ENCODE data around the gene CMIP.

CMIP gene

GRCh38 chr16:81457326-81458133, 12.9 kb downstream of the CMIP start:
- Mint-ChIP-seq H3K27me3 (no peaks in the 10 kb centered on the region), H3K9me3 (no peaks in the 10 kb centered on the region), H3K4me1 (peaks cover 22% of the 10 kb centered on the region), H3K36me3 (peaks cover 29% of the 10 kb centered on the region), H3K27ac (no peak overlapping the region), H3K4me3 (no peak overlapping the region)
- CTCF ChIA-PET = no interaction called here
- DNase-seq = no peak

- H3K27ac Mint-ChIP-seq = no peak overlapping the region
- DNase-seq = no peak
- no peaks in the 10 kb centered on the region for H3K9me3 Mint-ChIP-seq
- peaks cover 16% of the 10 kb centered on the region for H3K4me1 Mint-ChIP-seq
- CTCF ChIA-PET = no interaction called here
- H3K27me3 Mint-ChIP-seq = no peaks in the 10 kb centered on the region
- H3K36me3 Mint-ChIP-seq = peaks cover 31% of the 10 kb centered on the region
- H3K4me3 Mint-ChIP-seq = no peak overlapping the region
Measured at GRCh38 chr16:81458149-81458669, 13.6 kb downstream of the CMIP start.

- peaks cover 16% of the 10 kb centered on the region for H3K4me1 Mint-ChIP-seq
- no peak overlapping the region for H3K27ac Mint-ChIP-seq
- peaks cover 31% of the 10 kb centered on the region for H3K36me3 Mint-ChIP-seq
- DNase-seq = no peak
- H3K4me3 Mint-ChIP-seq = no peak overlapping the region
- no peaks in the 10 kb centered on the region for H3K9me3 Mint-ChIP-seq
- no peaks in the 10 kb centered on the region for H3K27me3 Mint-ChIP-seq
- CTCF ChIA-PET = no interaction called here
Measured at GRCh38 chr16:81458827-81459598, 14.4 kb downstream of the CMIP start.

GRCh38 chr16:81460075-81460474, 15.5 kb downstream of the CMIP start:
- H3K27ac Mint-ChIP-seq = no peak overlapping the region
- CTCF ChIA-PET = no interaction called here

GRCh38 chr16:81461243-81461642, 16.6 kb downstream of the CMIP start:
- Mint-ChIP-seq H3K36me3 (peaks cover 32% of the 10 kb centered on the region), H3K4me1 (peaks cover 25% of the 10 kb centered on the region), H3K9me3 (no peaks in the 10 kb centered on the region), H3K4me3 (no peak overlapping the region), H3K27me3 (no peaks in the 10 kb centered on the region), H3K27ac (no peak overlapping the region)
- no peak for DNase-seq
- CTCF ChIA-PET = no interaction called here

More at GRCh38 chr16:81460075-81460474, 15.5 kb downstream of the CMIP start:
- Mint-ChIP-seq H3K4me3 (no peak overlapping the region), H3K9me3 (no peaks in the 10 kb centered on the region), H3K4me1 (peaks cover 24% of the 10 kb centered on the region), H3K27me3 (no peaks in the 10 kb centered on the region), H3K36me3 (peaks cover 33% of the 10 kb centered on the region)
- no peak for DNase-seq

GRCh38 chr16:81461766-81462165, 17.2 kb downstream of the CMIP start:
- H3K27me3 Mint-ChIP-seq = no peaks in the 10 kb centered on the region
- H3K27ac Mint-ChIP-seq = no peak overlapping the region
- DNase-seq = no peak
- peaks cover 29% of the 10 kb centered on the region for H3K4me1 Mint-ChIP-seq
- CTCF ChIA-PET = no interaction called here
- H3K36me3 Mint-ChIP-seq = peaks cover 27% of the 10 kb centered on the region
- no peaks in the 10 kb centered on the region for H3K9me3 Mint-ChIP-seq
- no peak overlapping the region for H3K4me3 Mint-ChIP-seq

GRCh38 chr16:81462683-81463082, 18.1 kb downstream of the CMIP start:
- H3K4me1 Mint-ChIP-seq = peaks cover 29% of the 10 kb centered on the region
- H3K36me3 Mint-ChIP-seq = peaks cover 23% of the 10 kb centered on the region
- CTCF ChIA-PET = interaction anchor here (1.8 kb wide), 1 partner anchor 10 kb away, joined by 4 read pairs; no protein-coding TSS in a partner anchor
- no peak for DNase-seq
- H3K4me3 Mint-ChIP-seq = no peak overlapping the region
- peak overlapping the region; percentile 28 for H3K27ac Mint-ChIP-seq
- no peaks in the 10 kb centered on the region for H3K27me3 Mint-ChIP-seq
- no peaks in the 10 kb centered on the region for H3K9me3 Mint-ChIP-seq

GRCh38 chr16:81463296-81463890, 18.8 kb downstream of the CMIP start:
- Mint-ChIP-seq H3K4me1 (peaks cover 35% of the 10 kb centered on the region), H3K4me3 (no peak overlapping the region), H3K36me3 (peaks cover 23% of the 10 kb centered on the region), H3K27me3 (no peaks in the 10 kb centered on the region), H3K27ac (no peak overlapping the region), H3K9me3 (no peaks in the 10 kb centered on the region)
- CTCF ChIA-PET = interaction anchor here (1.8 kb wide), 1 partner anchor 11 kb away, joined by 4 read pairs; no protein-coding TSS in a partner anchor
- DNase-seq = no peak

GRCh38 chr16:81464279-81464678, 19.7 kb downstream of the CMIP start:
- Mint-ChIP-seq H3K9me3 (no peaks in the 10 kb centered on the region), H3K27ac (no peak overlapping the region), H3K4me3 (no peak overlapping the region), H3K36me3 (peaks cover 19% of the 10 kb centered on the region), H3K27me3 (no peaks in the 10 kb centered on the region), H3K4me1 (peaks cover 44% of the 10 kb centered on the region)
- CTCF ChIA-PET = interaction anchor here (1.8 kb wide), 1 partner anchor 12 kb away, joined by 4 read pairs; no protein-coding TSS in a partner anchor
- DNase-seq = no peak

GRCh38 chr16:81465375-81465943, 20.9 kb downstream of the CMIP start:
- Mint-ChIP-seq H3K36me3 (peaks cover 18% of the 10 kb centered on the region), H3K4me1 (peaks cover 55% of the 10 kb centered on the region), H3K4me3 (no peak overlapping the region), H3K27ac (no peak overlapping the region), H3K27me3 (no peaks in the 10 kb centered on the region), H3K9me3 (no peaks in the 10 kb centered on the region)
- CTCF ChIA-PET = interaction anchor here (1.2 kb wide), 1 partner anchor 17 kb away, joined by 3 read pairs; no protein-coding TSS in a partner anchor
- DNase-seq = no peak

GRCh38 chr16:81466356-81466980, 21.9 kb downstream of the CMIP start:
- Mint-ChIP-seq H3K9me3 (no peaks in the 10 kb centered on the region), H3K27me3 (no peaks in the 10 kb centered on the region)
- CTCF ChIA-PET = interaction anchor here (1.2 kb wide), 1 partner anchor 16 kb away, joined by 3 read pairs; no protein-coding TSS in a partner anchor

GRCh38 chr16:81467072-81467471, 22.5 kb downstream of the CMIP start:
- no peak for DNase-seq
- Mint-ChIP-seq H3K4me3 (no peak overlapping the region), H3K27ac (no peak overlapping the region), H3K4me1 (peaks cover 59% of the 10 kb centered on the region), H3K36me3 (peaks cover 12% of the 10 kb centered on the region), H3K9me3 (no peaks in the 10 kb centered on the region), H3K27me3 (no peaks in the 10 kb centered on the region)
- CTCF ChIA-PET = no interaction called here

More at GRCh38 chr16:81466356-81466980, 21.9 kb downstream of the CMIP start:
- Mint-ChIP-seq H3K27ac (no peak overlapping the region), H3K4me1 (peaks cover 55% of the 10 kb centered on the region), H3K36me3 (peaks cover 9% of the 10 kb centered on the region), H3K4me3 (no peak overlapping the region)
- DNase-seq = no peak

GRCh38 chr16:81467815-81468214, 23.2 kb downstream of the CMIP start:
- no peak for DNase-seq
- peaks cover 59% of the 10 kb centered on the region for H3K4me1 Mint-ChIP-seq
- H3K9me3 Mint-ChIP-seq = no peaks in the 10 kb centered on the region
- CTCF ChIA-PET = no interaction called here
- no peak overlapping the region for H3K27ac Mint-ChIP-seq
- H3K36me3 Mint-ChIP-seq = peaks cover 10% of the 10 kb centered on the region
- H3K27me3 Mint-ChIP-seq = no peaks in the 10 kb centered on the region
- H3K4me3 Mint-ChIP-seq = no peak overlapping the region
